ENCODE measurements around the gene SASH1. TPM values are rescaled to one million over a fixed set of nuclear protein-coding genes. Genes with fewer than 3 reads are reported as not detected.

Gene SASH1
- total RNA-seq, 1 donor = 71.7 TPM

DNA sequence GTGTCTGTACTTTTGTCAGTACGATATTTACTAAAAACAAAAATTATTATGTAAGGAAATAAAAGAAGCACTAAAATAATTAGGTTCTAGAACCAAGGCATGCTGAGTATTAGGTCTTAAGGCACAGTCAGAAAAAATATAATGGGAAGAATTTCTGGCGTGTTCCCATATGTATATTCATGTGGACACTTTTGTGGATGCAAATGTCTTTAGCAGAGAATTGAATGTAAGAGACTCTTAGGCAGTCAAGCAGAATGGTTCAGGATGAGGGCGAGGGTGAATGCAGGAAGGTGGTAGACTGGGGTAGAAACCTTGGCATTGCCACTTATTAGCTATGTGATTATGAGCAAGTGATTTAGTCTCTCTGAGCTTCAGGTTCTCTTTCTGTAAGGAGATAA is 71.5 kb downstream of the SASH1 start:
- H2AFZ ChIP-seq (ENCODE audit: low read length) = no peak overlapping the region
- H3K4me1 ChIP-seq (ENCODE audit: insufficient read depth, low read length) = peaks cover 14% of the 10 kb centered on the region
- H3K79me2 ChIP-seq (ENCODE audit: insufficient read depth, low read length) = peaks cover 4% of the 10 kb centered on the region
- H3K4me3 ChIP-seq (ENCODE audit: insufficient read depth, low read length) = no peak overlapping the region
- TF ChIP-seq, protein P1, sequence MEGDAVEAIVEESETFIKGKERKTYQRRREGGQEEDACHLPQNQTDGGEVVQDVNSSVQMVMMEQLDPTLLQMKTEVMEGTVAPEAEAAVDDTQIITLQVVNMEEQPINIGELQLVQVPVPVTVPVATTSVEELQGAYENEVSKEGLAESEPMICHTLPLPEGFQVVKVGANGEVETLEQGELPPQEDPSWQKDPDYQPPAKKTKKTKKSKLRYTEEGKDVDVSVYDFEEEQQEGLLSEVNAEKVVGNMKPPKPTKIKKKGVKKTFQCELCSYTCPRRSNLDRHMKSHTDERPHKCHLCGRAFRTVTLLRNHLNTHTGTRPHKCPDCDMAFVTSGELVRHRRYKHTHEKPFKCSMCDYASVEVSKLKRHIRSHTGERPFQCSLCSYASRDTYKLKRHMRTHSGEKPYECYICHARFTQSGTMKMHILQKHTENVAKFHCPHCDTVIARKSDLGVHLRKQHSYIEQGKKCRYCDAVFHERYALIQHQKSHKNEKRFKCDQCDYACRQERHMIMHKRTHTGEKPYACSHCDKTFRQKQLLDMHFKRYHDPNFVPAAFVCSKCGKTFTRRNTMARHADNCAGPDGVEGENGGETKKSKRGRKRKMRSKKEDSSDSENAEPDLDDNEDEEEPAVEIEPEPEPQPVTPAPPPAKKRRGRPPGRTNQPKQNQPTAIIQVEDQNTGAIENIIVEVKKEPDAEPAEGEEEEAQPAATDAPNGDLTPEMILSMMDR (IDR thresholded peaks at IDR 0.05; ENCODE audit: extremely low read depth, low read depth, low read length) = no peak
- no peak overlapping the region for H3K27ac ChIP-seq (ENCODE audit: low read depth, low read length)
- H3K27me3 ChIP-seq (ENCODE audit: insufficient read depth, low read length) = no peaks in the 10 kb centered on the region
- no peaks in the 10 kb centered on the region for H3K36me3 ChIP-seq (ENCODE audit: insufficient read depth, low read length)
- DNase-seq (ENCODE audit: insufficient read length, low spot score, missing footprints) = no peak
- no peaks in the 10 kb centered on the region for H4K20me1 ChIP-seq (ENCODE audit: insufficient read depth, low read length)
- H3K4me2 ChIP-seq (ENCODE audit: insufficient read depth, low read length) = no peak overlapping the region
- H3K9me3 ChIP-seq (ENCODE audit: low read depth, low read length) = no peaks in the 10 kb centered on the region

DNA sequence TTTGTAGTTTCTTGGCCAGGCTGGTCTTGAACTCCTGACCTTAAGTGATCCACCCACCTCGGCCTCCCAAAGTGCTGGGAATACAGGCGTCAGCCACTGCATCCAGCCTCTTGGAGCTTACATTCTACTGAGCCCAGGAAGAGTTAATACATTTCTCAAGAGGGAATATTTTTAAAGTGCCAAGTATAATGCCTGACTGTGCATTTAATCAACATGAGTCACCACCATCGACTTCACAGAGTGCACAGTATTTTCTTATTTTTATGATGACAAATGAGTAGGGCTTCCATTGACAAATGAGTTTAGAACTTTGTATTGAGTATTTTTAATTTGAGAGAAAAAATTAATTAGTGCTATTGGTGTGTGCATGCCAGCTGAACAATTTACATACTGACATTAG is 72.2 kb downstream of the SASH1 start:
- peak; percentile 87 for DNase-seq (ENCODE audit: insufficient read length, low spot score, missing footprints)
- no peak overlapping the region for H2AFZ ChIP-seq (ENCODE audit: low read length)
- H3K27me3 ChIP-seq (ENCODE audit: insufficient read depth, low read length) = no peaks in the 10 kb centered on the region
- H3K4me3 ChIP-seq (ENCODE audit: insufficient read depth, low read length) = no peak overlapping the region
- H3K4me1 ChIP-seq (ENCODE audit: insufficient read depth, low read length) = peaks cover 14% of the 10 kb centered on the region
- peaks cover 7% of the 10 kb centered on the region for H3K79me2 ChIP-seq (ENCODE audit: insufficient read depth, low read length)
- no peaks in the 10 kb centered on the region for H3K36me3 ChIP-seq (ENCODE audit: insufficient read depth, low read length)
- H3K4me2 ChIP-seq (ENCODE audit: insufficient read depth, low read length) = peak overlapping the region; percentile 26
- H3K9me3 ChIP-seq (ENCODE audit: low read depth, low read length) = no peaks in the 10 kb centered on the region
- TF ChIP-seq, protein P1 (IDR thresholded peaks at IDR 0.05; ENCODE audit: extremely low read depth, low read depth, low read length) = no peak
- peak overlapping the region; percentile 38 for H3K27ac ChIP-seq (ENCODE audit: low read depth, low read length)
- H4K20me1 ChIP-seq (ENCODE audit: insufficient read depth, low read length) = no peaks in the 10 kb centered on the region

DNA sequence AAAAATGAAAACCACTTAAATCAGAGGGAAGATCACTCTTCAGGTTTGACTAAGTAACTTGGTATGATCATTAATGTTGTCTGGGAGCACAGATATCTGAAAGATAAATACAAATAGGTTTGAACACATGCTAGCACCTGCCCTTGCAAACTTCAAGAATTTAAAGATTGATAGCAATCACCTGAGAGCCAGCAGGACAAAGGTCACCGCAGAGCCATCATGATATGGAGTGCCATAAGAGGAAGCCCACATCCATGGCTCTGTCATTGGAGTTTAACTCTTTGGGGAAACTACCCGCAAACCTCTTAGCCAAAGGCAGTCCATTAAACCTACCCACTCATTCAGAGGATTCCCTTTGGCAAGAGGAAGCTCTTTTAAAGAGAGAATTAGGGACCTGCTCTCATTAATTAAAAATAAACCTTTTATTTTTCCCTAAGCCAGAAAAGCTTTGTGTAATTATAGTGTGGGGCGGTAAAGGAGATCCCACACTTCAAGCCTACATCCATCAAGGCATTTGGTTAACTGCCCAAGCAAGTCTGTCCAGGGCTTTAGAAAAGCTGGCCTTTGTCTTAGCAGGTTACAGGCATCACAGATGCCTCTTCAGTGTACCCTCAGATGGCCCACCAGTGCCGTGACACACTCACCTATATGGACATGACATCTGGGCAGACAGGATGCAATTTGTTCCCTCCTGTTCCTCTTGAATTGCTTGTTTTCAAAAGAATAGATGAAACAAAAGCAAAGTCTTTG is 73.0 kb downstream of the SASH1 start:
- H3K27ac ChIP-seq (ENCODE audit: low read depth, low read length) = no peak overlapping the region
- H3K79me2 ChIP-seq (ENCODE audit: insufficient read depth, low read length) = peaks cover 7% of the 10 kb centered on the region

DNA sequence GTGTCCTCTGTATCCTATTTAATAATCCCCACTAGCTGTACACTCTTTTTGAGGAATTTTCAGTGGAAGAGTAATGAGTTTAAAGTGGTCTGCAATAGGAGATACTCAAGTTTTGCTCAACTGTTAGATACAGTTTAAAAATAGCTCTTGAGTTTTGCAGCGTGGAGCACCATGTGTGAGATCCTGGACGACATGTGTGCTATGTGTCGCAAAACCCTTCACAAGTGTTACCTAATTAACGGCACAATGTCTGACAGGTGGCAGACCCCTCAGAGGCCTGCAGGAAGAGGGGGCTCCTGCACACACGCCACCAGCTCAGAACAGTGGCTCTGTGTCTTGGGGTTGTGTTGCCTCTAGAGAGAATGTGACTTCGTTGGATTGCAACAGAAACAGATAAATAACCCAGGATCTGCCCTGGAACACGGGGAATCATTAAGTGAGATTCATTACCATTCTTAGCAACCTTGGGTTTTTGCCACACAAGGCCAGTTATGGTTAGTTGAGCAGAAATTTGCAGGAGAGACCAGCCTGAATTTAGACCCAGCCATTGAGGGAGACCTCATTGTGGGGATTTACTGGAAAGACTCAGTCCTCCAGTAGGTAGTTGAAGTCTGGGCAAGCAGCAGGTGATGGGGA is 73.8 kb downstream of the SASH1 start:
- Histone ChIP-seq H3K27me3 (ENCODE audit: insufficient read depth, low read length) (no peaks in the 10 kb centered on the region), H2AFZ (ENCODE audit: low read length) (no peak overlapping the region), H3K4me1 (ENCODE audit: insufficient read depth, low read length) (peaks cover 14% of the 10 kb centered on the region), H3K4me3 (ENCODE audit: insufficient read depth, low read length) (no peak overlapping the region), H3K27ac (ENCODE audit: low read depth, low read length) (no peak overlapping the region), H4K20me1 (ENCODE audit: insufficient read depth, low read length) (no peaks in the 10 kb centered on the region), H3K79me2 (ENCODE audit: insufficient read depth, low read length) (peaks cover 7% of the 10 kb centered on the region), H3K9me3 (ENCODE audit: low read depth, low read length) (no peaks in the 10 kb centered on the region), H3K4me2 (ENCODE audit: insufficient read depth, low read length) (no peak overlapping the region), H3K36me3 (ENCODE audit: insufficient read depth, low read length) (no peaks in the 10 kb centered on the region)
- no peak for DNase-seq (ENCODE audit: insufficient read length, low spot score, missing footprints)
- TF ChIP-seq, protein P1 (IDR thresholded peaks at IDR 0.05; ENCODE audit: extremely low read depth, low read depth, low read length) = no peak

More for the DNA sequence above, 73.0 kb downstream of the SASH1 start:
- Histone ChIP-seq H2AFZ (ENCODE audit: low read length) (no peak overlapping the region), H3K4me3 (ENCODE audit: insufficient read depth, low read length) (no peak overlapping the region), H4K20me1 (ENCODE audit: insufficient read depth, low read length) (no peaks in the 10 kb centered on the region), H3K9me3 (ENCODE audit: low read depth, low read length) (no peaks in the 10 kb centered on the region), H3K27me3 (ENCODE audit: insufficient read depth, low read length) (no peaks in the 10 kb centered on the region), H3K4me2 (ENCODE audit: insufficient read depth, low read length) (no peak overlapping the region), H3K4me1 (ENCODE audit: insufficient read depth, low read length) (peaks cover 14% of the 10 kb centered on the region), H3K36me3 (ENCODE audit: insufficient read depth, low read length) (no peaks in the 10 kb centered on the region)
- no peak for DNase-seq (ENCODE audit: insufficient read length, low spot score, missing footprints)
- TF ChIP-seq, protein P1 (IDR thresholded peaks at IDR 0.05; ENCODE audit: extremely low read depth, low read depth, low read length) = no peak

Data from osteoblast (primary cell).